Nephron progenitor cell (in vitro differentiated cells): ENCODE data around the gene RPS10.

Experiments
- DNase-seq: peaks from one replicate; pipeline ENCODE4 v3.0.0; 2021
- H3K27ac Mint-ChIP-seq: 2 replicates; pipeline ENCODE4 v1.8.0; 2021; ENCODE audit warnings: mild to moderate bottlenecking, moderate library complexity, mixed read lengths
- H3K27me3 Mint-ChIP-seq: 2 replicates; pipeline ENCODE4 v1.8.0; 2021; ENCODE audit warnings: mild to moderate bottlenecking, low read depth, mixed read lengths; ENCODE audit not compliant: poor library complexity
- H3K36me3 Mint-ChIP-seq: 2 replicates; pipeline ENCODE4 v1.8.0; 2021; ENCODE audit warnings: low read depth, mixed read lengths
- H3K4me1 Mint-ChIP-seq: 2 replicates; pipeline ENCODE4 v1.8.0; 2021; ENCODE audit warnings: mixed read lengths
- H3K4me3 Mint-ChIP-seq: 2 replicates; pipeline ENCODE4 v1.8.0; 2021; ENCODE audit warnings: mild to moderate bottlenecking, moderate library complexity, mixed read lengths
- H3K9me3 Mint-ChIP-seq: 2 replicates; pipeline ENCODE4 v1.8.0; 2021; ENCODE audit warnings: mild to moderate bottlenecking, moderate library complexity, mixed read lengths
- CTCF ChIP-seq: fragments of 200-600 bp; sonication (generic); IDR thresholded peaks from 2 replicates; pipeline ENCODE4 v1.5.0; 2021; ENCODE audit warnings: antibody characterized with exemption

RPS10 gene

DNA sequence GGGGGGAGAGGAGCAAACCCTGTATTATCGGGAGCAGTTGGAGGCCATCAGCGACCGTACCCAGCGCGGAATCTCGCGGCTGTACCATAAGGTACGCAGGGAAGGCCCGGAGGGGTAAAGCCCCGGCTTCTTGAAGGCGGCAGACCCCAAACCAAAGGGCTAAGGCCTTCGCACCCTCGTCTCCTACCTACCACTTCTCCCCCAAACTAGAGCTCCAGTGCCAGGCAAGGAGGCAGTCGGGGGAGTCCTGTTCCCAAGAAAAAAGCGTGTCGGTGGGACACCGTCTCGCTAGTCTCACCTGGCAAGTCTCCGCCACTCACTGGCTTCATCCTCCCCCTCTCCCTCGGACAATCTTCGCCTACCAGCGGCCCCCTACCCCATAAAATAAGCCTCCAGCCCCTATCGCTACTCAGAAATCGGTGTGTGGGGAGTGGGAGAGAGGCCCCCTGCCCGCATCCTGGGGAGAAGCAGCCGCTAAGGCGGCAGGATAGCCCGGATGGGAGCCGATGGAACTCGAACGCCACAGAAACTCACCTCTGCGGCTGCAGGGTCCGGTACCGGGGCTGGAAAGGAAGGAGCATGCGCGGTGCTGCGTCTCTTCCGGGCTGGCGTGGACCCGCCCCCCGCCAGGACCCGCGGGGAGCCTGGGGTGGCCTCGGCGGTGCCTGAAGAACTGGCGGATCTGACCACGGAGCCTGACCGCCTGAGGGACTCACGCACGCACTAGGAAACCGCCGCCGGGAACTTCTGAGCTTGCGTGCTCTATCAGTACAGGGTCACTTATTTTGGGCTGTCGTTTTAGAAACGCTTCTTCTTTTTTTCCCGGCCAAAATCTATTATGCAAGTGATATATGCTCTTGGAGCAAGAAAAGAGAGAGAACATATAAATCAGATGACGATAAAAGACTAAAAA lies at the start of gene RPS10:
Gene RPS10, minus strand, starts transcription at position 572 of the 913 bp plus-strand sequence. CDS start 848 bp downstream, outside the sequence.
- peaks cover 36% of the 10 kb centered on the region for H3K36me3 Mint-ChIP-seq
- peak within 1 kb of the TSS; percentile 100 for H3K27ac Mint-ChIP-seq
- peaks cover 33% of the 10 kb centered on the region for H3K4me1 Mint-ChIP-seq
- H3K27me3 Mint-ChIP-seq: no peaks in the 10 kb centered on the region
- peaks cover 13% of the 10 kb centered on the region for H3K9me3 Mint-ChIP-seq
- peak; percentile 96 for DNase-seq
- TF ChIP-seq CTCF: no peak
- peak within 1 kb of the TSS; percentile 100 for H3K4me3 Mint-ChIP-seq

DNA sequence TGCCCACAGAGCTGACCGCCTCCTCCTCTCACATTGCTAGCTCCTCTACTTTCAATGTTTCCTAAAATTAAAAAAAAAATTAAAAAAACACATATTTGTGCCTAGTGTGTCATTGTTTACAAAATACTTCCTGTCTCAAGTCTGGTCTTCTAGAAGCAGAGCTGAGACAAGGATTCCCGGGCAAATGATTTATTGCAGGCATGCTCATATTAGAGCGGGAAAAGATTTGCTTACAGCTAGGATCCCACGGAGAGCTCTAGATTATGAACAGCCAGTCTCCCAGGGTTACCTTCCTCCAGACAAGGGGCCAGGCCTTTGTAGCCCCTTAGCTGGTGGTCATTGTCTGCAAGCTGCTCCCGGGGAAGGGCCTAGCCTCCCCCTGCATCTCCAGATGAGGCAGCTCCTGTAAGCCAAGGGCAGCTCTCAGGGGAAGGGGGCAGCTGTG lies 49.4 kb upstream of the RPS10 start:
- no peaks in the 10 kb centered on the region for H3K36me3 Mint-ChIP-seq
- peaks cover 13% of the 10 kb centered on the region for H3K4me1 Mint-ChIP-seq
- no peak overlapping the region for H3K4me3 Mint-ChIP-seq
- no peak for TF ChIP-seq CTCF
- H3K27me3 Mint-ChIP-seq: peaks cover 24% of the 10 kb centered on the region
- no peak for DNase-seq
- H3K27ac Mint-ChIP-seq: no peak overlapping the region
- peaks cover 11% of the 10 kb centered on the region for H3K9me3 Mint-ChIP-seq

GRCh38 chr6:34474754-34475153 lies 48.9 kb upstream of the RPS10 start:
- H3K4me3 Mint-ChIP-seq: no peak overlapping the region
- DNase-seq: no peak
- peaks cover 13% of the 10 kb centered on the region for H3K4me1 Mint-ChIP-seq
- no peaks in the 10 kb centered on the region for H3K36me3 Mint-ChIP-seq
- H3K9me3 Mint-ChIP-seq: peaks cover 11% of the 10 kb centered on the region
- TF ChIP-seq CTCF: no peak
- H3K27me3 Mint-ChIP-seq: peaks cover 20% of the 10 kb centered on the region
- no peak overlapping the region for H3K27ac Mint-ChIP-seq

DNA sequence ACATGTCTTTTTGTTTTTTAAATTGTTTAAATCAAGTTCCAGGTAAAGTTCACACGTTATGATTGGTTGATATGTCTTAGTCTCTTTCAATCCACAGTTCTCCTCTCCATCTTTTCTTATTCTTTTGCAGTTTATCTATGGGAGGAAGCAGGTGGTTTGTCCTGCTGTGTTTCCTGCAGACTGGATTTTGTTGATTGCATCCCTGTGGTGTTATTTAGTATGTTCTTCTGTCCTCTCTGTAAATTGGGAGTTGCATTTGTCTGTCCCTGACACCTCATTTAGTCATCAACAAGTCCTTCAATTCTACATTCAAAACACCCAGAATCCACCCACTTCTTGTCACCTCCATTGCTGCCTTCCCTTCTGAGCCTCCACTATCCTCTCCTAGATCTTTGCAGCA lies 48.1 kb upstream of the RPS10 start:
- TF ChIP-seq CTCF: no peak

GRCh38 chr6:34472425-34472824 lies 46.6 kb upstream of the RPS10 start:
- no peak overlapping the region for H3K27ac Mint-ChIP-seq
- H3K4me3 Mint-ChIP-seq: no peak overlapping the region
- H3K9me3 Mint-ChIP-seq: peaks cover 11% of the 10 kb centered on the region
- H3K27me3 Mint-ChIP-seq: peaks cover 35% of the 10 kb centered on the region
- H3K36me3 Mint-ChIP-seq: no peaks in the 10 kb centered on the region
- no peak for TF ChIP-seq CTCF
- H3K4me1 Mint-ChIP-seq: peaks cover 12% of the 10 kb centered on the region
- DNase-seq: no peak

More for the DNA sequence above, 48.1 kb upstream of the RPS10 start:
- Mint-ChIP-seq H3K36me3 (no peaks in the 10 kb centered on the region), H3K27ac (no peak overlapping the region), H3K9me3 (peaks cover 11% of the 10 kb centered on the region), H3K4me3 (no peak overlapping the region), H3K27me3 (peaks cover 28% of the 10 kb centered on the region), H3K4me1 (peaks cover 13% of the 10 kb centered on the region)
- no peak for DNase-seq
